GM12864 (cell line): ENCODE results near the gene DISC1.
"Not testable (repeated sequence)": the region's sequence is repeated elsewhere in the genome, so short reads cannot be mapped to it uniquely, and the experiment has no call there.

Source experiments
- DNase-seq: peaks from one replicate; pipeline ENCODE4 v3.0.0-alpha.2; 2011; ENCODE audit warnings: low read depth
- H3K4me3 ChIP-seq: 2 replicates; pipeline ENCODE4 v1.5.1; 2011; ENCODE audit warnings: mild to moderate bottlenecking, low read depth, low read length, control low read depth
- CTCF ChIP-seq: IDR thresholded peaks from 2 replicates; pipeline ENCODE4 v1.5.1; 2011; ENCODE audit warnings: low read depth, mild to moderate bottlenecking, moderate library complexity, low read length, control low read depth, inconsistent platforms; ENCODE audit errors: missing control alignments

Gene DISC1

GRCh38 chr1:231943084-231943483 is 316.5 kb downstream of the DISC1 start:
- H3K4me3 ChIP-seq = no peak overlapping the region
- no peak for DNase-seq
- no peak for TF ChIP-seq CTCF

DNA sequence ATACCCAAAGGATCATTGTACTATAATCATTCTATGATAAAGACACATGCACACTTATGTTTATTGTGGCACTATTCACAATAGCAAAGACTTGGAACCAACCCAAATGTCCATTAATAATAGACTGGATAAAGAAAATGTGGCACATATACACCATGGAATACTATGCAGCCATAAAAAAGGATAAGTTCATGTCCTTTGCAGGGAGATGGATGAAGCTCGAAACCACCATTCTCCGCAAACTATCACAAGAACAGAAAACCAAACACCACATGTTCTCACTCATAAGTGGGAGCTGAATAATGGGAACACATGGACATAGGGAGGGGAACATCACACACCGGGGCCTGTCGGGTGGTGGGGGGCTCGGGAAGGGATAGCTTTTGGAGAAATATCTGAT is 321.5 kb downstream of the DISC1 start:
- DNase-seq, H3K4me3 ChIP-seq: not testable (repeated sequence)

DNA sequence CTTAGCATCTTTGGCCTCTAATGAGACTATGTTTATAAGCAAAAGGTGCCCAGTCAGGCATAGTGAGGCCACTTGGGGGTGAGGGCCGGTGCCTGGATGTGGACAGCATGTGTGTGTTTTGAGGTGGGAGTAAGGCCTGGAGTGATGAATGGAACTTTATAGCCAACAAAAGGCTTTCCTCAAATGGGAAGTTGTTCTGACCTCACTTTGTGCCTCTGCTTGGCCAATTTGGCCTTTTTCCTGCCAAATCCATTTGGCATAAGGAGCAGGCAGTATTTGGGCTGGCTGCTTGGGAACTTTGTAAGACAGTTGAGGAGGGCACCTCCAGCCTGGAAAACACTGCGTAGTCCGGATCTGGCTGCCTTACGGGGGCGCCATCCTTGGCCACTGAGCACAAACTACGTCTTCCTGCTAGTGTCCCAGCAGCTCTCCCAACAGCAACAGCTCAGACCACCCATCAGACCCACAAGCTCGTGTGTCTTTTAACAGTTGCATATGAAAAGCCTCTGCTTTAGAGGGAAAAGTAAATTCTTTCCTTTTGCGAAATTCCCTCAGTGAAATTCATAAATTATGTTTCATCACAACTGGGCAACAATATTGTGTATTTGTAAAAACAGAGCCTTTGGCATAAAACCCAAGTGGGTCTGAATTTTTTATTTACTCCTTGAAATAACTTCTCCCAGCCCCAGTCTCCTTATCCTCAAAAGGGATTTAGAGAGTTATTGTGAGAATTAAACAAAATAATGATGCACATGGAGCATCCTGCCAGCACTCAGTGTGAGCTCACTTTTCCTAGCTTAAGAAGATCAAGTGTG is 322.9 kb downstream of the DISC1 start:
- no peak overlapping the region for H3K4me3 ChIP-seq
- DNase-seq = no peak
- TF ChIP-seq CTCF = no peak

- no peak for DNase-seq
- no peak for TF ChIP-seq CTCF
- no peak overlapping the region for H3K4me3 ChIP-seq
These were observed 323.9 kb downstream of the DISC1 start for GRCh38 chr1:231950331-231951128.

DNA sequence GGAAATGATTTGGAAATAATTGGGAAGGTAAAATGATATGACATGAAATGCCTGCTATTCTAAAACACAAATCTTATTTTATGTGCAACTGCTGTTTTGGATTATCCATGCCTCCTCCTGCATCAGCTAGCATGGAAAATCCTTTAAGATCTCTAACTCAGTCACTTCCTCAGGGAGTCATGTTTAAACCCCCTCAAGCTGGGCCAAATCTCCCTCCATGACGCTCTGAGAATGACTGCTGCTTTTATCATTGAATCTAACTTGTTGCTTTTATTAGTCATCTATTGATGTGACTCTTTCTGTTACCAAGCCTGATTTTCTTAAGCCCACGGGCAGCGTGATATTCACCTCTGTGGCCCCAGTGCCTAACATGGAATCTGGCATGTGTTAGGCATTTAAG is 324.8 kb downstream of the DISC1 start:
- no peak for TF ChIP-seq CTCF
- no peak overlapping the region for H3K4me3 ChIP-seq
- DNase-seq = no peak

DNA sequence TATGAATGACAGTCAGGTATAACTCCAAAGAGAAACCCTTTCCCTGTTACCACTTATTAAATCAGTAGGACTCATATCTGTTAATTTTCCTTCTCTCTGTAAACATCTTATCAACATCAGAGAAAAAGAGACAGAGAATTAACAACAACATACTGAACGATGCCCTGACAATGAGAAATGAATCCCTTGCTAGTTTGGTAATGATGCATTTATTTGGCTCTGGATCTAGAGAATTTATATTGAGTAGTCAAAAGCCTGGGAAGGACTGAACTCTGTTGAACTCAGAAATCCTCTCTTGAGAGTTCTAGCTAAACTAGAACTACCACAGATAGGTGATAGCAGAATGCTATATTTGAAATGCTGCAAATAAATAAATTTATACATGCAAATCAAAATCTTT is 325.6 kb downstream of the DISC1 start:
- no peak overlapping the region for H3K4me3 ChIP-seq
- TF ChIP-seq CTCF = no peak
- no peak for DNase-seq

DNA sequence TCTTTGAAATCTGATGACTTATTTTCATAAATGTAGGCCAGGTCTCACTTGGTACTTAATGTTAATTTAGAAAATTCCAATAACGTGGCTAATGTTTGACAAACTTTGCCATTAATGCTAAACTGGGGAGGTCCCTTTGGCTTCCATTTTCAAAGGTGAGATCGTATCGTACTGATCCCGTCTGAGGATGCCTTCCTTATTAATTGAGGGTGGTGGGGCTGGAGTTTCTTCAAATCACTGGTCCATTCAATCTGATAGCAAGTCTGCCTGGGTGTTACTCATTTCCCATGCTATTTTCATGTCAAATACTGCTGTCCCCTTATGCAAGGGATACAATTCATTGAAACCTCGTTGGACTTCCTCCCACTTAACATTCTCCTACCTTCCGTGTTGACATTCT is 327.1 kb downstream of the DISC1 start:
- TF ChIP-seq CTCF = no peak
- no peak overlapping the region for H3K4me3 ChIP-seq
- no peak for DNase-seq
